WTC11 (cell line): ENCODE results near the gene GET4. TPM values are rescaled to one million over a fixed set of nuclear protein-coding genes. Genes with fewer than 3 reads are reported as not detected.

Experiments used
- ATAC-seq: fragments of 200-7000 bp; cut with Tn5 transposase; 2 replicates; pipeline ENCODE4 v1.10.0; 2021; ENCODE audit warnings: mild to moderate bottlenecking, moderate library complexity
- CTCF ChIA-PET: fragments of 300-600 bp; sonication (Branson Sonifier 250); formaldehyde crosslinking; loops from one replicate; lab custom pipeline; 2021; ENCODE audit warnings: antibody characterized with exemption; lab: Charles Lee
- POLR2A ChIA-PET: fragments of 350-600 bp; sonication (Branson Sonifier 250); formaldehyde crosslinking; loops from one replicate; lab custom pipeline; 2021; ENCODE audit warnings: antibody characterized with exemption; lab: Charles Lee
- DNase-seq: peaks from one replicate; pipeline ENCODE4 v3.0.0; 2021; ENCODE audit warnings: low spot score
- H3K27ac Mint-ChIP-seq: 2 replicates; pipeline ENCODE4 v1.8.0; 2021; ENCODE audit warnings: mixed read lengths
- H3K27me3 Mint-ChIP-seq: 2 replicates; pipeline ENCODE4 v1.8.0; 2021; ENCODE audit warnings: low read depth, mild to moderate bottlenecking, moderate library complexity, mixed read lengths
- H3K36me3 Mint-ChIP-seq: 2 replicates; pipeline ENCODE4 v1.8.0; 2021; ENCODE audit warnings: mixed read lengths
- H3K4me1 Mint-ChIP-seq: 2 replicates; pipeline ENCODE4 v1.8.0; 2022; ENCODE audit warnings: mixed read lengths
- H3K4me3 Mint-ChIP-seq: 2 replicates; pipeline ENCODE4 v1.8.0; 2021; ENCODE audit warnings: mild to moderate bottlenecking, moderate library complexity, mixed read lengths
- H3K9me3 Mint-ChIP-seq: 2 replicates; pipeline ENCODE4 v1.8.0; 2021; ENCODE audit warnings: mixed read lengths
- ATF1 ChIP-seq: sonication (generic); formaldehyde crosslinking; IDR thresholded peaks from 2 replicates; pipeline ENCODE4 v1.8.1; 2023; ENCODE audit warnings: mild to moderate bottlenecking, moderate library complexity, missing genetic modification reagents
- EMX1 ChIP-seq: fragments of 250-450 bp; sonication (Bioruptor Pico); IDR thresholded peaks from 2 replicates; pipeline ENCODE4 v1.8.0; 2021; ENCODE audit warnings: mild to moderate bottlenecking
- FOXJ3 ChIP-seq: sonication (generic); formaldehyde crosslinking; IDR thresholded peaks from 2 replicates; pipeline ENCODE4 v1.9.0; 2021; ENCODE audit warnings: missing genetic modification reagents, mild to moderate bottlenecking, borderline replicate concordance
- HMGA2 ChIP-seq: fragments of 250-450 bp; sonication (Bioruptor Pico); IDR thresholded peaks from 2 replicates; pipeline ENCODE4 v1.4.0; 2021; ENCODE audit warnings: mild to moderate bottlenecking, moderate library complexity
- KAT7 ChIP-seq: sonication (generic); formaldehyde crosslinking; IDR thresholded peaks from 2 replicates; pipeline ENCODE4 v1.8.1; 2023; ENCODE audit warnings: missing genetic modification reagents, mild to moderate bottlenecking, borderline replicate concordance
- PRRX2 ChIP-seq: fragments of 250-450 bp; sonication (Bioruptor Pico); IDR thresholded peaks from 2 replicates; pipeline ENCODE4 v1.8.0; 2021; ENCODE audit warnings: mild to moderate bottlenecking
- RORB ChIP-seq: fragments of 250-450 bp; sonication (Bioruptor Pico); IDR thresholded peaks from 2 replicates; pipeline ENCODE4 v1.9.0; 2021; ENCODE audit warnings: mild to moderate bottlenecking
- TEAD1 ChIP-seq: sonication (generic); formaldehyde crosslinking; IDR thresholded peaks from 2 replicates; pipeline ENCODE4 v1.8.0; 2022; ENCODE audit warnings: mild to moderate bottlenecking, missing genetic modification reagents
- TEAD4 ChIP-seq: sonication (generic); formaldehyde crosslinking; IDR thresholded peaks from 2 replicates; pipeline ENCODE4 v1.8.0; 2022; ENCODE audit warnings: mild to moderate bottlenecking, missing genetic modification reagents
- ZNF121 ChIP-seq: sonication (generic); formaldehyde crosslinking; IDR thresholded peaks from 2 replicates; pipeline ENCODE4 v1.8.0; 2023; ENCODE audit warnings: missing genetic modification reagents
- ZNF263 ChIP-seq: sonication (generic); formaldehyde crosslinking; IDR thresholded peaks from 2 replicates; pipeline ENCODE4 v1.8.1; 2022; ENCODE audit warnings: low read depth, mild to moderate bottlenecking, moderate library complexity, missing genetic modification reagents
- ZNF396 ChIP-seq: fragments of 250-450 bp; sonication (Bioruptor Pico); IDR thresholded peaks from 2 replicates; pipeline ENCODE4 v1.8.0; 2021; ENCODE audit warnings: mild to moderate bottlenecking, moderate library complexity, borderline replicate concordance
- ZNF423 ChIP-seq: fragments of 250-450 bp; sonication (Bioruptor Pico); IDR thresholded peaks from 2 replicates; pipeline ENCODE4 v2.1.2; 2022; ENCODE audit warnings: mild to moderate bottlenecking, moderate library complexity
- total RNA-seq: library from RNA; stranded (reverse); gene quantifications from 3 replicates; pipeline ENCODE4 v1.2.3, GENCODE V29; 2021
- TF ChIP-seq, protein P1 (sequence below): sonication (generic); formaldehyde crosslinking; IDR thresholded peaks from 2 replicates; pipeline ENCODE4 v1.8.1; 2022; ENCODE audit warnings: low read depth, missing genetic modification reagents, borderline replicate concordance
- TF ChIP-seq, protein P2 (sequence below): sonication (generic); formaldehyde crosslinking; IDR thresholded peaks from 2 replicates; pipeline ENCODE4 v1.8.1; 2023; ENCODE audit warnings: mild to moderate bottlenecking, missing genetic modification reagents, moderate library complexity
- TF ChIP-seq, protein P3 (sequence below): fragments of 250-450 bp; sonication (Bioruptor Pico); IDR thresholded peaks from 2 replicates; pipeline ENCODE4 v1.9.0; 2021; ENCODE audit warnings: moderate library complexity, mild to moderate bottlenecking, inconsistent platforms, borderline replicate concordance
- TF ChIP-seq, protein P4 (sequence below): sonication (generic); formaldehyde crosslinking; IDR thresholded peaks from 2 replicates; pipeline ENCODE4 v1.8.1; 2023; ENCODE audit warnings: mild to moderate bottlenecking, missing genetic modification reagents
- TF ChIP-seq, protein P5 (sequence below): sonication (generic); formaldehyde crosslinking; IDR thresholded peaks from 2 replicates; pipeline ENCODE4 v1.8.1; 2022; ENCODE audit warnings: missing genetic modification reagents, borderline replicate concordance
- TF ChIP-seq, protein P6 (sequence below): sonication (generic); formaldehyde crosslinking; IDR thresholded peaks from 2 replicates; pipeline ENCODE4 v1.8.1; 2022; ENCODE audit warnings: mild to moderate bottlenecking, moderate library complexity, missing genetic modification reagents

GET4 gene
- total RNA-seq, 1 experiment from 2014 or later = 73.0 TPM

DNA sequence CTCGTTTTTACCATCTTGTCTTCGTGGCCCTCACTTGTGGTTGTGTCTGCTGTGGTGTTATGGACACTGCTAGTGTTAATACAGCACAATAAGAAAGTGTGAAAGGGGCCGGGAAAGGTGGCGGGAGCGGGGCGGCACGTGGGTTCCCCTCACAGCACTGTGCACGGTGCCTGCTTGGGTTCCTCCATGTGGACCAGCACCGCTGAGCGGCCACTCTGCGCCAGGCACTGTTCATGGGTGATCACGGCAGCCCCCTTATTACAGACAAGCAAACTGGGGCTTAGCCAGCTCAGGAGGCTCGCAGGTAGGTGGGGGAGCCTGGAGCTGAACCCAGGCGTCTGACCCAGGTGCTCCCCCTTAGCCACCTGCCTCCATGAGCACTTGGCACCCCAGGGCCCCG, 31.8 kb upstream of the GET4 start:
- POLR2A ChIA-PET = no interaction called here
- Mint-ChIP-seq H3K4me3 (no peak overlapping the region), H3K4me1 (no peaks in the 10 kb centered on the region), H3K9me3 (no peaks in the 10 kb centered on the region), H3K27ac (no peak overlapping the region), H3K36me3 (peaks cover 74% of the 10 kb centered on the region), H3K27me3 (no peaks in the 10 kb centered on the region)
- no peak for TF ChIP-seq HMGA2
- no peak for TF ChIP-seq ZNF263 (CRISPR knock-in tag)
- TF ChIP-seq KAT7 (CRISPR knock-in tag) = no peak
- TF ChIP-seq, protein P1, sequence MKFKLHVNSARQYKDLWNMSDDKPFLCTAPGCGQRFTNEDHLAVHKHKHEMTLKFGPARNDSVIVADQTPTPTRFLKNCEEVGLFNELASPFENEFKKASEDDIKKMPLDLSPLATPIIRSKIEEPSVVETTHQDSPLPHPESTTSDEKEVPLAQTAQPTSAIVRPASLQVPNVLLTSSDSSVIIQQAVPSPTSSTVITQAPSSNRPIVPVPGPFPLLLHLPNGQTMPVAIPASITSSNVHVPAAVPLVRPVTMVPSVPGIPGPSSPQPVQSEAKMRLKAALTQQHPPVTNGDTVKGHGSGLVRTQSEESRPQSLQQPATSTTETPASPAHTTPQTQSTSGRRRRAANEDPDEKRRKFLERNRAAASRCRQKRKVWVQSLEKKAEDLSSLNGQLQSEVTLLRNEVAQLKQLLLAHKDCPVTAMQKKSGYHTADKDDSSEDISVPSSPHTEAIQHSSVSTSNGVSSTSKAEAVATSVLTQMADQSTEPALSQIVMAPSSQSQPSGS (CRISPR knock-in tag) = no peak
- no peak for TF ChIP-seq ZNF423 (CRISPR knock-in tag)
- no peak for TF ChIP-seq RORB
- TF ChIP-seq FOXJ3 (CRISPR knock-in tag) = no peak
- no peak for TF ChIP-seq TEAD1 (CRISPR knock-in tag)
- TF ChIP-seq ZNF121 = no peak
- TF ChIP-seq, protein P2, sequence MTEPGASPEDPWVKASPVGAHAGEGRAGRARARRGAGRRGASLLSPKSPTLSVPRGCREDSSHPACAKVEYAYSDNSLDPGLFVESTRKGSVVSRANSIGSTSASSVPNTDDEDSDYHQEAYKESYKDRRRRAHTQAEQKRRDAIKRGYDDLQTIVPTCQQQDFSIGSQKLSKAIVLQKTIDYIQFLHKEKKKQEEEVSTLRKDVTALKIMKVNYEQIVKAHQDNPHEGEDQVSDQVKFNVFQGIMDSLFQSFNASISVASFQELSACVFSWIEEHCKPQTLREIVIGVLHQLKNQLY (CRISPR knock-in tag) = no peak
- TF ChIP-seq, protein P3, sequence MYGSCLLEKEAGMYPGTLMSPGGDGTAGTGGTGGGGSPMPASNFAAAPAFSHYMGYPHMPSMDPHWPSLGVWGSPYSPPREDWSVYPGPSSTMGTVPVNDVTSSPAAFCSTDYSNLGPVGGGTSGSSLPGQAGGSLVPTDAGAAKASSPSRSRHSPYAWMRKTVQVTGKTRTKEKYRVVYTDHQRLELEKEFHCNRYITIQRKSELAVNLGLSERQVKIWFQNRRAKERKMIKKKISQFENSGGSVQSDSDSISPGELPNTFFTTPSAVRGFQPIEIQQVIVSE (CRISPR knock-in tag) = no peak
- no peak for TF ChIP-seq TEAD4 (CRISPR knock-in tag)
- TF ChIP-seq PRRX2 (CRISPR knock-in tag) = no peak
- DNase-seq (no peak), ATAC-seq (no peak)
- CTCF ChIA-PET = interaction anchor here (1.0 kb wide), 1 partner anchor 8 kb away, joined by 4 read pairs; no protein-coding TSS in a partner anchor

DNA sequence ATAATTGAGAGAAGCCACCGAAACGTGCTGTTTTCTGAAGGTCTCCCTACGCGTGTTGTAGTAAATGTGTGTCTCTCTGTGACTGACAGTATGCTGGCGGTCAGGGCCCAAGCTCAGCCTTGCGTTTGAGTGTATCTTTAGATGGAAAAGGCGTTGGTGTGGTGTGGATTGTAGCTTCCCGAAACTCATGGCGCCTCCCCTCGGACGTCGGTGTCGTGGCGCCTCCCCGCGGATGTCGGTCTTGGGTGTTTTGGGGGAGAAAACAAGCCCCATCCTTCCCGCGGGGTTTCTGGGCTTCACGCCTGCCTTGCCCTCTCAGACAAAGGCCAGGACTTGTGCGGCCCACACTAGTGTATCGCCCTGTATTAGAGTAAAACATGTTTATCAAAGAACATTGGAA, 31.3 kb upstream of the GET4 start:
- H3K9me3 Mint-ChIP-seq = no peaks in the 10 kb centered on the region
- 0 out of 2 replicates have a peak overlapping the region, but pooled peaks have one; percentile 42 for H3K27ac Mint-ChIP-seq
- no peaks in the 10 kb centered on the region for H3K27me3 Mint-ChIP-seq
- H3K36me3 Mint-ChIP-seq = peaks cover 74% of the 10 kb centered on the region
- CTCF ChIA-PET = interaction anchor here (0.9 to 1.0 kb wide), 2 partner anchors 9 to 59 kb away, joined by 4 read pairs; no protein-coding TSS in a partner anchor
- no peaks in the 10 kb centered on the region for H3K4me1 Mint-ChIP-seq
- ATAC-seq = no peak
- TF ChIP-seq, protein P4, sequence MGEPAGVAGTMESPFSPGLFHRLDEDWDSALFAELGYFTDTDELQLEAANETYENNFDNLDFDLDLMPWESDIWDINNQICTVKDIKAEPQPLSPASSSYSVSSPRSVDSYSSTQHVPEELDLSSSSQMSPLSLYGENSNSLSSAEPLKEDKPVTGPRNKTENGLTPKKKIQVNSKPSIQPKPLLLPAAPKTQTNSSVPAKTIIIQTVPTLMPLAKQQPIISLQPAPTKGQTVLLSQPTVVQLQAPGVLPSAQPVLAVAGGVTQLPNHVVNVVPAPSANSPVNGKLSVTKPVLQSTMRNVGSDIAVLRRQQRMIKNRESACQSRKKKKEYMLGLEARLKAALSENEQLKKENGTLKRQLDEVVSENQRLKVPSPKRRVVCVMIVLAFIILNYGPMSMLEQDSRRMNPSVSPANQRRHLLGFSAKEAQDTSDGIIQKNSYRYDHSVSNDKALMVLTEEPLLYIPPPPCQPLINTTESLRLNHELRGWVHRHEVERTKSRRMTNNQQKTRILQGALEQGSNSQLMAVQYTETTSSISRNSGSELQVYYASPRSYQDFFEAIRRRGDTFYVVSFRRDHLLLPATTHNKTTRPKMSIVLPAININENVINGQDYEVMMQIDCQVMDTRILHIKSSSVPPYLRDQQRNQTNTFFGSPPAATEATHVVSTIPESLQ = no peak
- TF ChIP-seq, protein P5, sequence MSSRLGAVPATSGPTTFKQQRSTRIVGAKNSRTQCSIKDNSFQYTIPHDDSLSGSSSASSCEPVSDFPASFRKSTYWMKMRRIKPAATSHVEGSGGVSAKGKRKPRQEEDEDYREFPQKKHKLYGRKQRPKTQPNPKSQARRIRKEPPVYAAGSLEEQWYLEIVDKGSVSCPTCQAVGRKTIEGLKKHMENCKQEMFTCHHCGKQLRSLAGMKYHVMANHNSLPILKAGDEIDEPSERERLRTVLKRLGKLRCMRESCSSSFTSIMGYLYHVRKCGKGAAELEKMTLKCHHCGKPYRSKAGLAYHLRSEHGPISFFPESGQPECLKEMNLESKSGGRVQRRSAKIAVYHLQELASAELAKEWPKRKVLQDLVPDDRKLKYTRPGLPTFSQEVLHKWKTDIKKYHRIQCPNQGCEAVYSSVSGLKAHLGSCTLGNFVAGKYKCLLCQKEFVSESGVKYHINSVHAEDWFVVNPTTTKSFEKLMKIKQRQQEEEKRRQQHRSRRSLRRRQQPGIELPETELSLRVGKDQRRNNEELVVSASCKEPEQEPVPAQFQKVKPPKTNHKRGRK (CRISPR knock-in tag) = no peak
- TF ChIP-seq, protein P6, sequence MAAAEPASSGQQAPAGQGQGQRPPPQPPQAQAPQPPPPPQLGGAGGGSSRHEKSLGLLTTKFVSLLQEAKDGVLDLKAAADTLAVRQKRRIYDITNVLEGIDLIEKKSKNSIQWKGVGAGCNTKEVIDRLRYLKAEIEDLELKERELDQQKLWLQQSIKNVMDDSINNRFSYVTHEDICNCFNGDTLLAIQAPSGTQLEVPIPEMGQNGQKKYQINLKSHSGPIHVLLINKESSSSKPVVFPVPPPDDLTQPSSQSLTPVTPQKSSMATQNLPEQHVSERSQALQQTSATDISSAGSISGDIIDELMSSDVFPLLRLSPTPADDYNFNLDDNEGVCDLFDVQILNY = no peak
- no peak for TF ChIP-seq EMX1
- no peak for TF ChIP-seq ATF1 (CRISPR knock-in tag)
- TF ChIP-seq, protein P2 (CRISPR knock-in tag) = no peak
- no peak for TF ChIP-seq ZNF396 (CRISPR knock-in tag)
- TF ChIP-seq, all 79 proteins: peak for 0
- DNase-seq = no peak
- no peak overlapping the region for H3K4me3 Mint-ChIP-seq
- POLR2A ChIA-PET = no interaction called here
